Measurements from ENCODE around the gene SF3B1. TPM values are rescaled to one million over a fixed set of nuclear protein-coding genes. Genes with fewer than 3 reads are reported as not detected.

Gene SF3B1
- total RNA-seq, 1 donor from 2014 or later, result 141 TPM

- FAIRE-seq (no peak), DNase-seq (ENCODE audit: low read depth) (no peak)
- Histone ChIP-seq H3K36me3 (ENCODE audit: control insufficient read depth, insufficient read depth, low read length) (peaks cover 11% of the 10 kb centered on the region), H3K27me3 (ENCODE audit: control insufficient read depth, insufficient read depth, low read length) (no peaks in the 10 kb centered on the region), H3K4me3 (ENCODE audit: low read depth, low read length) (no peak overlapping the region)
- TF ChIP-seq, protein P1, sequence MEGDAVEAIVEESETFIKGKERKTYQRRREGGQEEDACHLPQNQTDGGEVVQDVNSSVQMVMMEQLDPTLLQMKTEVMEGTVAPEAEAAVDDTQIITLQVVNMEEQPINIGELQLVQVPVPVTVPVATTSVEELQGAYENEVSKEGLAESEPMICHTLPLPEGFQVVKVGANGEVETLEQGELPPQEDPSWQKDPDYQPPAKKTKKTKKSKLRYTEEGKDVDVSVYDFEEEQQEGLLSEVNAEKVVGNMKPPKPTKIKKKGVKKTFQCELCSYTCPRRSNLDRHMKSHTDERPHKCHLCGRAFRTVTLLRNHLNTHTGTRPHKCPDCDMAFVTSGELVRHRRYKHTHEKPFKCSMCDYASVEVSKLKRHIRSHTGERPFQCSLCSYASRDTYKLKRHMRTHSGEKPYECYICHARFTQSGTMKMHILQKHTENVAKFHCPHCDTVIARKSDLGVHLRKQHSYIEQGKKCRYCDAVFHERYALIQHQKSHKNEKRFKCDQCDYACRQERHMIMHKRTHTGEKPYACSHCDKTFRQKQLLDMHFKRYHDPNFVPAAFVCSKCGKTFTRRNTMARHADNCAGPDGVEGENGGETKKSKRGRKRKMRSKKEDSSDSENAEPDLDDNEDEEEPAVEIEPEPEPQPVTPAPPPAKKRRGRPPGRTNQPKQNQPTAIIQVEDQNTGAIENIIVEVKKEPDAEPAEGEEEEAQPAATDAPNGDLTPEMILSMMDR (IDR thresholded peaks at IDR 0.05; ENCODE audit: insufficient read depth, low read length, severe bottlenecking), result no peak
Observed at GRCh38 chr2:197398913-197399312, 35.9 kb downstream of the SF3B1 start.

DNA sequence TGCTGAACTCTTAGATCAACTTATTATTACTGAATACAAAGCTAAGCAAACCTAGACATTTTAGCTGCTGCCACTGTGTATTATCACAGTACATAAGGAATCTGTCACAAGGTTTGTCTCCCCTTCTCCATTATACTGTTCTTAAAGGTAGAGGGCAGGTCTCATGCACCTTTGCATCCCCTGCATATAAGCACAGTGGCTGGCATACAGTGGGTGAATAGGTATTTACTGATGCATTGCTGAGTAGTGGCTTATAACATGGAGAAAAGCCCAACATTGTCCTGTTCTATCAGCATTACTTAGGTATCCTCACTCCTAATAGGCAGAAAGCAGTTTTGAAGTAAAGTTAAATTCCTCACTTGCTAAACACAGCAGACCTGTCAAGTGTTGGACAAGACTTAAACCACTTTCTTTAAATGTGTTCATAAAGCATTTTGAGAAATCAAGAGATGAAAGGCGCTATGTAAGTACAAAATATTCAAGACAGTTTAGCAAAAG, 43.6 kb downstream of the SF3B1 start:
- peaks cover 4% of the 10 kb centered on the region for H3K36me3 ChIP-seq (ENCODE audit: control insufficient read depth, insufficient read depth, low read length)
- no peak for FAIRE-seq

GRCh38 chr2:197388866-197389587, 45.8 kb downstream of the SF3B1 start:
- no peak for FAIRE-seq
- TF ChIP-seq, protein P1 (IDR thresholded peaks at IDR 0.05; ENCODE audit: insufficient read depth, low read length, severe bottlenecking), result no peak
- H3K27me3 ChIP-seq (ENCODE audit: control insufficient read depth, insufficient read depth, low read length), result no peaks in the 10 kb centered on the region

More for the DNA sequence above, 43.6 kb downstream of the SF3B1 start:
- H3K4me3 ChIP-seq (ENCODE audit: low read depth, low read length), result no peak overlapping the region
- no peak for DNase-seq (ENCODE audit: low read depth)
- TF ChIP-seq, protein P1 (IDR thresholded peaks at IDR 0.05; ENCODE audit: insufficient read depth, low read length, severe bottlenecking), result no peak
- H3K27me3 ChIP-seq (ENCODE audit: control insufficient read depth, insufficient read depth, low read length), result no peaks in the 10 kb centered on the region

GRCh38 chr2:197387179-197387578, 47.6 kb downstream of the SF3B1 start:
- DNase-seq (ENCODE audit: low read depth) (no peak), FAIRE-seq (no peak)
- H3K36me3 ChIP-seq (ENCODE audit: control insufficient read depth, insufficient read depth, low read length), result no peaks in the 10 kb centered on the region
- TF ChIP-seq, protein P1 (IDR thresholded peaks at IDR 0.05; ENCODE audit: insufficient read depth, low read length, severe bottlenecking), result no peak
- no peak overlapping the region for H3K4me3 ChIP-seq (ENCODE audit: low read depth, low read length)
- no peaks in the 10 kb centered on the region for H3K27me3 ChIP-seq (ENCODE audit: control insufficient read depth, insufficient read depth, low read length)

More at GRCh38 chr2:197388866-197389587, 45.8 kb downstream of the SF3B1 start:
- no peak for DNase-seq (ENCODE audit: low read depth)
- H3K36me3 ChIP-seq (ENCODE audit: control insufficient read depth, insufficient read depth, low read length), result peaks cover 2% of the 10 kb centered on the region
- H3K4me3 ChIP-seq (ENCODE audit: low read depth, low read length), result no peak overlapping the region

- no peak overlapping the region for H3K4me3 ChIP-seq (ENCODE audit: low read depth, low read length)
- TF ChIP-seq, protein P1 (IDR thresholded peaks at IDR 0.05; ENCODE audit: insufficient read depth, low read length, severe bottlenecking), result no peak
- no peaks in the 10 kb centered on the region for H3K36me3 ChIP-seq (ENCODE audit: control insufficient read depth, insufficient read depth, low read length)
- FAIRE-seq (no peak), DNase-seq (ENCODE audit: low read depth) (no peak)
- no peaks in the 10 kb centered on the region for H3K27me3 ChIP-seq (ENCODE audit: control insufficient read depth, insufficient read depth, low read length)
Observed at GRCh38 chr2:197386242-197386641, 48.6 kb downstream of the SF3B1 start.

Data from bronchial epithelial cell (primary cell).